Measurements from ENCODE around the gene MIPEP.

DNA sequence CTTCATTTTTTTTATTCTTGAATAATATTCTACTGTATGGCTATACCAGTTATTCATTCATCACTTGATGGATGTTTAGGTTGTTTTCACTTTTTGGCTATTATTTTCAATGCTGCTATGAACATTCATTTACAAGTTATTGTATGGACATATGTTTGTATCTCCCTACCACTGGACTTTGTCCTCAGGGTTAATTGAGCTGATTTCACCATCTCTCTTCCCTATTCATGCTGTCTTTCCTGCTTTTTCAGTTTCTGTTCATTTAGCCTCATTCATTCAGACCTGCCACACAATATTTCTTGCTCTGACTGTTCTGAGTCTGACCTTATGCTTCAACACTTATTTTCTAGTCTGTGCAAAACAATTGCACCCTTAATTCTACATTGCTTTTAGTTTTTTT lies 20.4 kb upstream of the MIPEP start:
- no peak for TF ChIP-seq CTCF (conservative IDR thresholded peaks at IDR 0.05; ENCODE audit: low read depth, low read length)
- TF ChIP-seq EZH2 (IDR thresholded peaks at IDR 0.05; ENCODE audit: borderline replicate concordance, low read depth, low read length, poor library complexity, severe bottlenecking): no peak
